Endothelial cell (in vitro differentiated cells): ENCODE data around the gene MLST8. TPM values are rescaled to one million over a fixed set of nuclear protein-coding genes. Genes with fewer than 3 reads are reported as not detected.

Source experiments
- DNase-seq: peaks from one replicate; pipeline ENCODE4 v3.0.0; 2021; ENCODE audit warnings: low spot score
- H3K27ac Mint-ChIP-seq: one replicate; pipeline ENCODE4 v1.8.0; 2021; ENCODE audit warnings: mixed read lengths, inconsistent platforms; ENCODE audit not compliant: unreplicated experiment
- H3K27me3 Mint-ChIP-seq: one replicate; pipeline ENCODE4 v1.8.0; 2021; ENCODE audit warnings: mild to moderate bottlenecking, moderate library complexity, mixed read lengths, inconsistent platforms; ENCODE audit not compliant: unreplicated experiment
- H3K36me3 Mint-ChIP-seq: one replicate; pipeline ENCODE4 v1.8.0; 2021; ENCODE audit warnings: mild to moderate bottlenecking, low read depth, mixed read lengths, inconsistent platforms; ENCODE audit not compliant: unreplicated experiment
- H3K4me1 Mint-ChIP-seq: one replicate; pipeline ENCODE4 v1.8.0; 2021; ENCODE audit warnings: mild to moderate bottlenecking, mixed read lengths, inconsistent platforms; ENCODE audit not compliant: unreplicated experiment
- H3K4me3 Mint-ChIP-seq: one replicate; pipeline ENCODE4 v1.8.0; 2021; ENCODE audit warnings: mild to moderate bottlenecking, mixed read lengths, inconsistent platforms; ENCODE audit not compliant: unreplicated experiment
- H3K9me3 Mint-ChIP-seq: one replicate; pipeline ENCODE4 v1.8.0; 2021; ENCODE audit warnings: mixed read lengths, inconsistent platforms; ENCODE audit not compliant: unreplicated experiment
- CTCF ChIP-seq: fragments of 200-600 bp; sonication (generic); IDR thresholded peaks from one replicate; pipeline ENCODE4 v1.5.0; 2021; ENCODE audit warnings: antibody characterized with exemption; ENCODE audit not compliant: unreplicated experiment
- total RNA-seq: library from RNA; stranded (reverse); fragmentation: NEBNext Ultra II Directional; extraction: Animal tissue kit (Norgen Biotek cat#: 25700); gene quantifications from one replicate; pipeline ENCODE4 v1.2.1, GENCODE V29; 2021; ENCODE audit not compliant: unreplicated experiment

MLST8 gene
- total RNA-seq, 1 donor from 2014 or later, result 35.4 TPM

GRCh38 chr16:2228161-2228824 lies 23.0 kb downstream of the MLST8 start:
- Mint-ChIP-seq H3K9me3 (no peaks in the 10 kb centered on the region), H3K27ac (no peak overlapping the region), H3K4me3 (no peak overlapping the region), H3K36me3 (no peaks in the 10 kb centered on the region), H3K4me1 (no peaks in the 10 kb centered on the region), H3K27me3 (peaks cover 6% of the 10 kb centered on the region)
- no peak for DNase-seq
- TF ChIP-seq CTCF, result no peak

GRCh38 chr16:2229091-2229490 lies 23.8 kb downstream of the MLST8 start:
- no peak for DNase-seq
- H3K9me3 Mint-ChIP-seq, result no peaks in the 10 kb centered on the region
- no peak overlapping the region for H3K27ac Mint-ChIP-seq
- no peaks in the 10 kb centered on the region for H3K36me3 Mint-ChIP-seq
- peaks cover 6% of the 10 kb centered on the region for H3K27me3 Mint-ChIP-seq
- H3K4me3 Mint-ChIP-seq, result no peak overlapping the region
- no peaks in the 10 kb centered on the region for H3K4me1 Mint-ChIP-seq
- TF ChIP-seq CTCF, result no peak

GRCh38 chr16:2229632-2230250 lies 24.5 kb downstream of the MLST8 start:
- DNase-seq, result no peak
- Mint-ChIP-seq H3K4me3 (no peak overlapping the region), H3K9me3 (no peaks in the 10 kb centered on the region), H3K36me3 (no peaks in the 10 kb centered on the region), H3K4me1 (no peaks in the 10 kb centered on the region), H3K27me3 (peaks cover 6% of the 10 kb centered on the region), H3K27ac (no peak overlapping the region)
- TF ChIP-seq CTCF, result no peak

- Mint-ChIP-seq H3K4me1 (no peaks in the 10 kb centered on the region), H3K27me3 (peaks cover 3% of the 10 kb centered on the region), H3K9me3 (no peaks in the 10 kb centered on the region), H3K4me3 (no peak overlapping the region), H3K27ac (no peak overlapping the region), H3K36me3 (no peaks in the 10 kb centered on the region)
- no peak for DNase-seq
- TF ChIP-seq CTCF, result no peak
Observed at GRCh38 chr16:2230376-2230775, 25.1 kb downstream of the MLST8 start.
